GM18517 (cell line): ENCODE results near the gene EDNRB.

ENCODE experiments used
- ATAC-seq: cut with Tn5 transposase; IDR thresholded peaks from one replicate; pipeline ENCODE4 v1.9.1; 2021; ENCODE audit warnings: mild to moderate bottlenecking, moderate library complexity; ENCODE audit not compliant: unreplicated experiment

Gene EDNRB

DNA sequence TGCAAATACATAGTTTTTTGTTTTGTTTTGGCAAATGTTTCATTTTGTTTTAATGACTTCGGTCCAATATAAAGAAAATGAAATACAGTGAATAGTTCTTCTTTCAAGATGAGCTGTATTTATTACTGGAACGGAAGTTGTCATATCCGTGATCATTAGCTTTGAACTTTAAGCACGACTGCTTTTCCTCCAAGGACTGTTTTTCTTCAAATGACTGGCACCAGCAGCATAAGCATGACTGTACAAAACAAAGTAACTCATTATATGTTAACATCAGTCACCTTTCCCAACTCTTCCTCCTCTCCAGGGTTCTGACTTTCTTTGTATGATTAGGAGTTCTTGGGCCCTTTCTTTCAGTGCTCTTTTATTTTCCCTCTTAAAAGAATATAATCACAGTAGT lies 20.5 kb downstream of the EDNRB start:
- ATAC-seq = peak; percentile 100

DNA sequence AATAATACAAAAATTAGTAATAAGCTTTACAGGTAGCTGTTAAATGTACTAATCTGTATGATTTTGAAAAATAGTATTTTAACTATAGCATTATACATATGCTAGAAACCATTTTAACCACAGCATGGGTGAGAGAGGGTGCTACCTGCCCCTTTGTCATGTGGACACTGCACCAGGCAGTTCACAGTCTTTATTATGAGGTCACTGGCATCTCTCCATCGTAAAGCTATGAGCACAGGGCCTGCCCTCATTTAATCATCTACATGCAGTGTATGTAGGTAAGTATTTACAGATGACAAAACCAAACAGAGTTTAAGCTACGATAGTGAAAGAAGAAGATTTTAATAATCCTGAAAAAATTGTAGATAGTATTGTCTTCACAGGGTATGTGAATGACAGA lies 21.7 kb downstream of the EDNRB start:
- no peak for ATAC-seq

GRCh38 chr13:77896536-77896935 lies 22.1 kb downstream of the EDNRB start:
- ATAC-seq = no peak

DNA sequence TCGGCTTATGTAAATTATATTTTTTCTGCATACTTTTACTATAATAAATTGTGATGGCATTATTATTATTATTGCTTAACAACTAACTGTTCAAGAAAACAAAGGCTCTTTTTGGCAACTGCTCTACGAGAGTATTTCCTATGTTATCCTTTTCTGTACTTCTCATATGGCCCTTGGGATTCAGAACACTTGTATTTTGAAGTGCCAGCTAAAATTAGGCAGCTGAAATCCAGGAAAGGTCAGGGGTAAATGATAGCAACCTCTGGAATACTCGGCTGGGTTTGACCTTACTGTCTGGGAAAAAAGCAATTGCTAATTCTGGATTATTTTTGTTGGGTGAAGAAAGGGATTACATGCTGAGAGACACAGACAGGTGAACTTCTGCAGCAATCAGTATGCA lies 23.9 kb downstream of the EDNRB start:
- ATAC-seq = no peak

- ATAC-seq = no peak
Measured at GRCh38 chr13:77893066-77893465, 25.6 kb downstream of the EDNRB start.

DNA sequence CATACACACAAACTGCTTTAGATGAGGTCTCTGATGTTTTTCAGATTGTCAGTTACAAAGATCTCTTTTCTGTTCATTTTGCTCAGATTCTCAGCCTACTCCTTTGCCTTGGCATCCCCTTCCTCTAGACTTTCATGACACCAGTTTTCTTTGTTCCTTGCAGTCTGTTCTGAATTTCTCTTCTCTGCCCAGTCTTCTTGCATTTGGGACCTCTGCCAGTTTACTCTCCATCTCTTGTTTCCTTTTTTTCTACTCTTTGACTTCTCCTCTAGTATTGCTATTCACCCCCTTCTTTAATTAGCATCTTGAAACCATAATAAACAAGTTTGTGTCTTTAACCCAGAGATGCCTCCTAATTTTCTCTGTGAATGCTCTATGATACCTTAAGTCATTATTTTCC lies 26.1 kb downstream of the EDNRB start:
- no peak for ATAC-seq

- no peak for ATAC-seq
Measured at GRCh38 chr13:77891486-77891885, 27.1 kb downstream of the EDNRB start.

- no peak for ATAC-seq
Measured at GRCh38 chr13:77891041-77891440, 27.6 kb downstream of the EDNRB start.

GRCh38 chr13:77883328-77883727 lies 35.3 kb downstream of the EDNRB start:
- ATAC-seq = no peak

GRCh38 chr13:77878190-77878589 lies 40.4 kb downstream of the EDNRB start:
- no peak for ATAC-seq

GRCh38 chr13:77876176-77876575 lies 42.5 kb downstream of the EDNRB start:
- no peak for ATAC-seq

- ATAC-seq = no peak
Measured at GRCh38 chr13:77874406-77874805, 44.2 kb downstream of the EDNRB start.

DNA sequence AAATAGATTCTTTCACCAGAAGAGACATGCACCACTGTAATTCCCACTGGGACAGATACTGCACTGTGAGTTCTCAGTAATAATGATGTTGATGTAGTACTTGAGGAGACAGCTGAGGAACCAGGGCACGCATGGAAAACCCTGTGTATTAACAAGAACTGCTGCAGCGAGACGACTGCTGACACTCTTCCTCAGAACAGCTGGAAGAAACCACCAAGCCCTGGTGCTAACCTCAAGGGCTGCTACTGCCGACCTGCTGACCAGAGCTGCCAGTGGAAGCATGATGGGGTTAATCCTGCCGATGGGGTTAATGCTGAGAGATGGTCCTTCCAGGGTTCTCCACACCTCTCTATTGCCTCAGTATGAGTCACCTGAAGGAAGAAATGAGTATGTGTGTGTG lies 45.6 kb downstream of the EDNRB start:
- no peak for ATAC-seq

- no peak for ATAC-seq
Measured at GRCh38 chr13:77871596-77871995, 47.0 kb downstream of the EDNRB start.

DNA sequence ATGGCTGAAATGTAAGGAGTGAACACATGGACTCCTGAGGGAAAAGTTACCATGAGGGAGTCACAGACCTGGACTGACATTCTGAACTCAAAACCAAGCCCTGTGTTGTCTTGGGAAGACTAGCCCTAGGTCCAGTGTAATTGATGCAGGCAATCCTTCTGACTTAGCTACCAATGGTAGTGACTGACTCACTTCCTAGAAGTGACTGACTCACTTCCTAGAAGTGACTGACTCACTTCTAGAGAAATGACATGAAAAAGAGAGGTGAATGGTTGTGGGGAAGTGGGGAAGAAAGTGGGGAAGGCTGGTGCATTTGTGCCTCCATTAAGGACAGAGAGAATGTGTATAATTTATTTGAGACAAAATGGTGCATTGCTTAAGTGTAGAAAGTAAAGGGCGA lies 49.9 kb downstream of the EDNRB start:
- no peak for ATAC-seq

GRCh38 chr13:77866971-77867370 lies 51.7 kb downstream of the EDNRB start:
- no peak for ATAC-seq

- ATAC-seq = no peak
Measured at GRCh38 chr13:77865622-77866021, 53.0 kb downstream of the EDNRB start.

GRCh38 chr13:77863144-77863543 lies 55.5 kb downstream of the EDNRB start:
- ATAC-seq = no peak

DNA sequence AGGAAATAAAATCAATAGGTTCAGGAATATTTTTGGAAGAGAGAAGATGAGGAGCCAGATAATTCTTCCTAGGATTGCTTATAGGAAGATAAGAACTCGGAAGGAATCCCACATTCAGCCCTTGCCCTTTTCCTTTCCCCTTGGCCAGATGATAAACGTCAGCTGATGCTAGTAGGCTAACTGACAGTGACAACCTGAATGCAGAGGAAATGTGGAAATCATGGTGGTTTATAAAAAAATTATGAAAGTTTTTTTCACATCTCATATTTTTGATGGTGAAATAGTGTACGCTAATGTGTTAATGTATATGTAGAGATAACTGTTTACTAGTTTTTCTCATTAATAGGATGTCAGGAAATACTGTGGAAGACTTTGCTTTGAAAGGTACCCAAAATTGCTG lies 56.9 kb downstream of the EDNRB start:
- no peak for ATAC-seq

DNA sequence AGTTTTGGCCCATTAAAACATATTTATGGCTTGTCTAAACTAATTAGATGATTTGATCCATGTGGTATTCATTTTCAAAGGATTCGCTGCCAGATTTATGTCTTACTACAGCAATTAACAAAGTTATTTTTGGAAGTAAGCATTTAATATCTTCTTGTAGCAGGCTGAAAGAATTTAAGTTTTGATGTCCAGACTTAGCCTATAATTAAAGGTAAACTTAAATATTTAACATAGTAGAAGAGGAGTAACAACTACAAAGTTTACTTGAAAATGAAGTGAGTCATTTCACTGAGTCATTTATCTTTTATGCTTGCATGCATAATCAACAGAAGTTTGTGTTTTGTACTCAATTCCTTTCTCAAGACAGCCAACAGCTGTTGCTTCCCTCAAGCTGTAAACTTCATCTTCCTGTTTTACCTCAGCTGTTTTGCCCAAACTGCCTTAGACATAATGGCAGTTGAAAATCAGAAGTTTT lies 58.1 kb downstream of the EDNRB start:
- no peak for ATAC-seq

GRCh38 chr13:77859450-77859849 lies 59.2 kb downstream of the EDNRB start:
- no peak for ATAC-seq

DNA sequence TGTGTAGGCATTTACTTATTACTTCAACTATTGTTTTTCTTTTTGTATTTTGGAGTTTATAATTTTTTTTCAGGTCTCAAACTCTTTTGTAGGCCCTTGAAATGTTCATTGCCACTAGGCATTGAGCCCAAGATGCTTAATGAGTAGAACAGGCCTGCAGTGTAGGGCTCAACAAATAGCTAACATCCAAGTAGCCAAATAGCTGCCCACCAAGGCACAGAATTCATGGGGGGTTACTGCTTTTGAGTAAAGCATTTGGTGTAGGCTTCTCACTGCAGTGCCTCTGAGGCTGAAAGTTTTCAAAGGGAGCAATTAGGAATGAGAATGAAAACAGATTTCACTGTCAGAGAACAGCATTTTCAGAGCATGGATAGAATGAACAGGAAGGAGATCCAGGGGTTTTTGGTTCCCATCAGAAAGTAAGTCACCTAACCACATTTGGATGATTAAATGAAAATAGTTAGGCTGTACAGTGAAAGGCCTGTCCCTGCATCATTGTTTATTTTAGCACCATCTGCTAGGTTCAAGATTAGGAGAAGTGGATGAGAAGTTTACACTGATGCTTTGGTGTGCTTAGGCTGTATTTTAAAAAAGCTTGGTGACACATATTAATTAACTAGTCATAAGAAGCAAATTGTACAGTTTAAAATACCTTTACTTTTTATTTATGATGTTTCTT lies 61.0 kb downstream of the EDNRB start:
- no peak for ATAC-seq

- ATAC-seq = no peak
Measured at GRCh38 chr13:77853703-77854102, 64.9 kb downstream of the EDNRB start.
